ENCODE data around the gene SARDH.
"Not testable (repeated sequence)": the region's sequence is repeated elsewhere in the genome, so short reads cannot be mapped to it uniquely, and the experiment has no call there.

SARDH gene

DNA sequence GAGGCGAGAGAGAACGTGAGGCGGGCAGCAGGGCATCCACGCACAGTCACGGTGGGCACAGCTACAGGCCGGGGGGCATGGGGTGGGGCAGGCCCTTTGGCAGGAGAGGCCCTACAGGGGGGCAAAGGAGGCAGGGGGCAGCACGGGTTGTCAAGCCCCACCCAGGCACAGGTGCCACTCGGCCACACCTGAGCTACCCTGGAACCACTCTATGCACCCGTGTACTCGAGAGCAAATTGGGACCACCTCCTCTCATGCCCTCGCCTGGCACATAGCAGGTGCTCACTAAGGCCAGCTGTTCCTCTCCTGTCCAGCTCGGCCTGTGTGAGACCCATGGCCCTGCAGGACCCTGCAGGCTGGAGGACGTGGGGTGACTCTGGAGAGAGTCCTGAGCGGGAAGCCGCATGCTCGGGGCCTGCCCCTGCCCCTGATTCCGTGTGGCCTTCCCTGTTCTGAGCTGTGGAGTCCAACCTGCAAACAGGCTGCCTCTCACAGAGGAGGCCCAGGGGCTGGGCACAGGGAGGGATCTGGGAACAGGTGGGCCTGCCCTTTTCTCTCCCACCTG, 31.4 kb upstream of the SARDH start:
- TF ChIP-seq, protein P1, sequence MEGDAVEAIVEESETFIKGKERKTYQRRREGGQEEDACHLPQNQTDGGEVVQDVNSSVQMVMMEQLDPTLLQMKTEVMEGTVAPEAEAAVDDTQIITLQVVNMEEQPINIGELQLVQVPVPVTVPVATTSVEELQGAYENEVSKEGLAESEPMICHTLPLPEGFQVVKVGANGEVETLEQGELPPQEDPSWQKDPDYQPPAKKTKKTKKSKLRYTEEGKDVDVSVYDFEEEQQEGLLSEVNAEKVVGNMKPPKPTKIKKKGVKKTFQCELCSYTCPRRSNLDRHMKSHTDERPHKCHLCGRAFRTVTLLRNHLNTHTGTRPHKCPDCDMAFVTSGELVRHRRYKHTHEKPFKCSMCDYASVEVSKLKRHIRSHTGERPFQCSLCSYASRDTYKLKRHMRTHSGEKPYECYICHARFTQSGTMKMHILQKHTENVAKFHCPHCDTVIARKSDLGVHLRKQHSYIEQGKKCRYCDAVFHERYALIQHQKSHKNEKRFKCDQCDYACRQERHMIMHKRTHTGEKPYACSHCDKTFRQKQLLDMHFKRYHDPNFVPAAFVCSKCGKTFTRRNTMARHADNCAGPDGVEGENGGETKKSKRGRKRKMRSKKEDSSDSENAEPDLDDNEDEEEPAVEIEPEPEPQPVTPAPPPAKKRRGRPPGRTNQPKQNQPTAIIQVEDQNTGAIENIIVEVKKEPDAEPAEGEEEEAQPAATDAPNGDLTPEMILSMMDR (IDR thresholded peaks at IDR 0.05; ENCODE audit: low read depth, low read length, missing control alignments), result no peak
- no peak overlapping the region for H3K4me3 ChIP-seq (replicated peaks; ENCODE audit: low read depth, low read length)
- no peak for DNase-seq (ENCODE audit: extremely low read depth, low read depth)

DNA sequence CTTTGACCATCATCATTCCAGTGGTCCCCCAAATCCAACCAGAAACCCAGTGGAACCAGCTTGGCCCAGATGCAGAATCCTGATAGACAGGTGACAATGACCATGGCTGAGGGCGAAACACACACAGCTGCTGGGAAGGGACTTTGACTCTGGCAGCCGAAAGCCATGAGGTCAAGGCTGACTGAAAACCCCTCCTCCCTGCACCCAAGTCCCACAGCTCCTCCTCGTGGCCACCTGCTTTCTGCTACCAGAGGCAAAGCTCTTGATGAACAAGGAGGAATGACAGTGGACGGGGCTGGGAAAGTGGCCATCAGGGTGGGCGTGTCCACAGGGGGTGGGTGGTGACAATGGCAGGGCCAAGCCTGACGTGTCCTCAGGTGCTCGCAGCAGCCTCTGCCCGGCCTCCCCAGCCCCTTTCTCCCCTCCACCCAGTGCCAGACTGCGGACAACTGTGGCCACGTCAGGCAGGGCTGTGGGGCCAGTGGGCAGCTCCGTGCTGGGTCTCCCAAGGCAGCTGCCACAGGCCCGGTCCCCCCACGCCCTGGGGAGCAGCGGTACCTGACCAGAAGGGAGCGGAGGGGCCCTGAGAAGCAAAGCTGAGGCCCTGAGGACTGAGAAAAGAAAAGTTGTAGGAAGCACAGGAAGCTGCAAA, 30.8 kb upstream of the SARDH start:
- no peak for DNase-seq (ENCODE audit: extremely low read depth, low read depth)
- TF ChIP-seq, protein P1 (IDR thresholded peaks at IDR 0.05; ENCODE audit: low read depth, low read length, missing control alignments), result peak; percentile 2
- H3K4me3 ChIP-seq (replicated peaks; ENCODE audit: low read depth, low read length), result no peak overlapping the region

DNA sequence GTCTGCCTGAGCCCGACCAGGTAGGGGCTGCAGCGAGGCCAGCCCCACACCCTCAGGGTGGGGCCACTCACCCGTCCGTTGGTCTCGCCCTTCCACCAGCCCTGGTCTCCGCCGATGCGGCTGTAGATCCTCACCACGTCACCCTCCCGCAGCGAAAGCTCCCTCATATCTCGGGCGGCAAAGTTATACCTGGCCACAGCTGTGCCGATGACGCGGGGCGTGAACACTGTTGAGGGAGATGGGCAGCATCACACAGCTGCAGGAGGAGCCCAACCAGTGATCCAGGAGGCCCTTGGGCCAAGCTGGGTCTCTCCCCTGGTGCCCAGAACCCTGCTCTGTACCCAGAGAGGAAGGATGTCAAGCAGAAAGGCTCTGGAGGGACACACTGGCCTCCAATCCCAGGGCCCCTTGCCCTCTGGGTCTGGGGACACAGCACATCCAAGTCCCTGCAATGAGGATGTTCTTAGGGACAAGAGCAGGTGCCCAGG, 30.3 kb upstream of the SARDH start:
- H3K4me3 ChIP-seq (replicated peaks; ENCODE audit: low read depth, low read length), result no peak overlapping the region
- DNase-seq (ENCODE audit: extremely low read depth, low read depth), result no peak
- TF ChIP-seq, protein P1 (IDR thresholded peaks at IDR 0.05; ENCODE audit: low read depth, low read length, missing control alignments), result no peak

GRCh38 chr9:133767625-133768024, 29.5 kb upstream of the SARDH start:
- TF ChIP-seq, protein P1 (IDR thresholded peaks at IDR 0.05; ENCODE audit: low read depth, low read length, missing control alignments), result no peak
- no peak for DNase-seq (ENCODE audit: extremely low read depth, low read depth)
- no peak overlapping the region for H3K4me3 ChIP-seq (replicated peaks; ENCODE audit: low read depth, low read length)

- H3K4me3 ChIP-seq (replicated peaks; ENCODE audit: low read depth, low read length), result no peak overlapping the region
- no peak for DNase-seq (ENCODE audit: extremely low read depth, low read depth)
- TF ChIP-seq, protein P1 (IDR thresholded peaks at IDR 0.05; ENCODE audit: low read depth, low read length, missing control alignments), result no peak
Observed at GRCh38 chr9:133767008-133767407, 28.9 kb upstream of the SARDH start.

DNA sequence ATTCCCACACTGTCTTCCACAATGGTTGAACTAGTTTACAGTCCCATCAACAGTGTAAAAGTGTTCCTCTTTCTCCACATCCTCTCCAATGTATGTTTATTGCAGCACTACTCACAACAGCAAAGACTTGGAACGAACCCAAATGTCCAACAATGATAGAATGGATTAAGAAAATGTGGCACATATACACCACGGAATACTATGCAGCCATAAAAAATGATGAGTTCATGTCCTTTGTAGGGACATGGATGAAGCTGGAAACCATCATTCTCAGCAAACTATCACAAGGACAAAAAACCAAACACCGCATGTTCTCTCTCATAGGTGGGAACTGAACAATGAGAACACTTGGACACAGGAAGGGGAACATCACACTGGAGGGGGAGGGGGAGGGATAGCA, 28.1 kb upstream of the SARDH start:
- DNase-seq (ENCODE audit: extremely low read depth, low read depth); H3K4me3 ChIP-seq (replicated peaks; ENCODE audit: low read depth, low read length): not testable (repeated sequence)

DNA sequence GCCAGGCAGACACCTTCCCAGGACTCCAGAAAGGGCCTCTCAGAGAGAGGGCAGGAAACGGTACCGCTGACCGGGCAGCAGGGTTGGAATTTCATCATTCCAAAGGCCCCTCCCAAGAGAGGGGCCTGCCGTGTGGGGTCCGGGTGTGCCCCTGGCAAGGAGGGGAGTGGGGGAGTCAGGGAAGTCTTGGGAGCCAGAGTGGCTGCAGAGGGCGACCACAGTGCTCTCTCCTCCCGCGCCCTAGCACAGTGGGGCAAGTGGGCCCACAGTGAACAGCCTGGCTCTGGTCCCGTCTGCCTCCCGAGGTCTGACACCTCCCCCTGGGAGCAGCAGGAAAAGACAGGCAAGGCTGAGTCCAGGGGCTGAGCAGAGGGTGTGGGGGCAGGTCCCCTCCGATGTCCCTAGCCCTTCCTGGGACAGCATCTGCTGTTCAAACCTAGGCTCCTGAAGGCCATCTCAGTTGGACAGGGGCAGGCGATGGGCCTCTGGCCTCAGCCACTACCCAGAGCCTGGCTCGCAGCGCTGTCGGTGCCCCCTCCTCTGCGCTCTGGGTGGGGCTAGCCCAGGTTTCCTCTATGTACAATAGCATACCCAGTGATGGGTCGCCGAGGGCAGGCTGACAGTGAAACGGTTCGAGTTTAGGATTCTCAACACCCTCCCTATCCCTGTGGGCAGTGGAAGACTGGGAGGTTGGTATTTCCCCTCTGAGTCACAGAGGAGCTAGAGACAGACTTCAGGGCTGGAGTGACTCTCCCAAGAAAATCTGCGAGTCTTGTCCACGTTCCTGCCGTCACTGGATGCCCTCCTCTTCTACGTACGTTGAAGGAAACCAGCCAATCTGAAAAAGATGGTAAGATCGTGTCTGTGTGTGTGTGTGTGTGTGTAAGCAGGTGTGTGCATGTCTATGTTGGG, 25.4 kb upstream of the SARDH start:
- DNase-seq (ENCODE audit: extremely low read depth, low read depth), result no peak
- no peak overlapping the region for H3K4me3 ChIP-seq (replicated peaks; ENCODE audit: low read depth, low read length)

More for the DNA sequence above, 25.4 kb upstream of the SARDH start:
- TF ChIP-seq, protein P1 (IDR thresholded peaks at IDR 0.05; ENCODE audit: low read depth, low read length, missing control alignments), result no peak

Measured in HFF-Myc (cell line).